Right lobe of liver (tissue), 4 donors: Measurements from ENCODE around the gene CHST15.

Experiments
- POLR2A ChIP-seq: fragments of 450-650 bp; IDR thresholded peaks from one replicate; pipeline ENCODE4 v1.6.1; 2017; ENCODE audit warnings: antibody characterized with exemption, mild to moderate bottlenecking
- TF ChIP-seq, protein P1 (sequence below), 4 donors: fragments of 200-600 bp in 3 of 4; fragments of 450-650 bp in 1 of 4; IDR thresholded peaks; one replicate each; pipeline versions ENCODE4 v1.5.1 to v1.8.0; 2016 to 2022; ENCODE audit warnings: antibody characterized with exemption in 4 of 4, mild to moderate bottlenecking in 2 of 4
- donor health status: DM: no; HTN: no; CAD: no.
- donor health status: DM: no; HTN: no; CAD: no.
- donor health status: DM: no; HTN: yes; CAD: no.

DNA sequence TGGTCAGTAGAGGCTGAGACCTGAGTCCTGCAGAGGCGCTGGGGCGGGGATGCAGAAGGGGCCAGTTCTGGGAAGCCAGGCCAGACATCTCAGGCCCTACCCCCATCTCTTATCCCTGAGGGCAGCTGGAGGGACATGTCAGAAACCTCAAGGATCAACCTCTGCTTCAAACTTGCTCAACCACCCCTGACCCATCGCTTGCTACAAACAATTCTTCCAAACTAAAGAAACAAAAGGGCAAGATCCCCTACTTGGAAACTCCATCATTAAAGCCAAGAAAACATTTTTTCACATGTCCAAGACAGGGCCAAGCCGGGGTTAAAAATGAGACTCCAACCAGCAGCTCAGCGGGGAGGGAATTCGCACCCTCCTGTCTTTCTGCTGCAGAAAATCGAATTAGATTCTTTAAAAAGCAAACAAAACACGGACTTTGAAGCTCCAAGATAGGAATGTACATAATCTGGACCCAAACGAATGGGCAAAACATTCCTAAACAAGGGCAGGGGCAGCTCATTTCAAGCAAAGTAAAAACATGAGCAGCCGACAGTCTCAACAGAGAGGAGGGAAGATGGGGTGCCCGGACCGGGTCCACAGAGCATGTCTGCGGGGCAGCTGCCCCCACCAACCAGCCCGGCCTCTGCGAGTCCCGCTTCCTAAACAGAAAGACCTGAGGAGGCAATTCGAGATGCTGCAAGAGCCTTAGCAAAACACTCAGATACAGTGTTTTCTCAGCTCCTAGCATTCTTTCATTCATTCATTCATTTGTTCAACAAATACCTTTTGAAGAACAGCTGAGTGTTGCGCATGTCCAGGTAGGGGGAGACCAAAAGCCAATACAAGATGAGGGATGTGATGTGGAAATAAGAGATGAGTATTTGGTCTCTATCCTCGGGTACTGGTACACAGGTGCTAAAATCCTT lies 44.8 kb downstream of the CHST15 start:
- TF ChIP-seq, protein P1, sequence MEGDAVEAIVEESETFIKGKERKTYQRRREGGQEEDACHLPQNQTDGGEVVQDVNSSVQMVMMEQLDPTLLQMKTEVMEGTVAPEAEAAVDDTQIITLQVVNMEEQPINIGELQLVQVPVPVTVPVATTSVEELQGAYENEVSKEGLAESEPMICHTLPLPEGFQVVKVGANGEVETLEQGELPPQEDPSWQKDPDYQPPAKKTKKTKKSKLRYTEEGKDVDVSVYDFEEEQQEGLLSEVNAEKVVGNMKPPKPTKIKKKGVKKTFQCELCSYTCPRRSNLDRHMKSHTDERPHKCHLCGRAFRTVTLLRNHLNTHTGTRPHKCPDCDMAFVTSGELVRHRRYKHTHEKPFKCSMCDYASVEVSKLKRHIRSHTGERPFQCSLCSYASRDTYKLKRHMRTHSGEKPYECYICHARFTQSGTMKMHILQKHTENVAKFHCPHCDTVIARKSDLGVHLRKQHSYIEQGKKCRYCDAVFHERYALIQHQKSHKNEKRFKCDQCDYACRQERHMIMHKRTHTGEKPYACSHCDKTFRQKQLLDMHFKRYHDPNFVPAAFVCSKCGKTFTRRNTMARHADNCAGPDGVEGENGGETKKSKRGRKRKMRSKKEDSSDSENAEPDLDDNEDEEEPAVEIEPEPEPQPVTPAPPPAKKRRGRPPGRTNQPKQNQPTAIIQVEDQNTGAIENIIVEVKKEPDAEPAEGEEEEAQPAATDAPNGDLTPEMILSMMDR (IDR thresholded peaks at IDR 0.05): no peak
- no peak for TF ChIP-seq POLR2A
